Spleen (tissue), 11 donors: ENCODE results near the gene TMEM40. TPM values are rescaled to one million over a fixed set of nuclear protein-coding genes. Genes with fewer than 3 reads are reported as not detected.
"Not testable (repeated sequence)": the region's sequence is repeated elsewhere in the genome, so short reads cannot be mapped to it uniquely, and the experiment has no call there.

Experiments
- DNase-seq: peaks from one replicate; pipeline ENCODE4 v3.0.0-alpha.2; 2020
- H3K27ac ChIP-seq, 8 donors: fragments of 200-600 bp; sonication (generic) in 7 of 8; 1 replicate in 4 of 8; 2 replicates in 4 of 8; pipeline versions ENCODE4 v1.5.0 to v1.8.0; 2016 to 2021; ENCODE audit warnings: inconsistent platforms in 4 of 8, mild to moderate bottlenecking in 4 of 8, moderate library complexity in 1 of 8
- H3K27me3 ChIP-seq, 7 donors: fragments of 200-600 bp; sonication (generic) in 6 of 7; replicated peaks in 1 of 7; 1 replicate in 4 of 7; 2 replicates in 3 of 7; pipeline versions ENCODE4 v1.5.0 to v1.8.0; 2016 to 2021; ENCODE audit warnings: inconsistent platforms in 3 of 7, mild to moderate bottlenecking in 1 of 7
- H3K36me3 ChIP-seq, 6 donors: fragments of 200-600 bp; sonication (generic) in 5 of 6; 1 replicate in 4 of 6; 2 replicates in 2 of 6; pipeline versions ENCODE4 v1.5.0 to v1.8.0; 2016 to 2021; ENCODE audit warnings: inconsistent platforms in 2 of 6
- H3K4me1 ChIP-seq, 6 donors: fragments of 200-600 bp; sonication (generic) in 5 of 6; 1 replicate in 3 of 6; 2 replicates in 3 of 6; pipeline versions ENCODE4 v1.5.0 to v1.8.0; 2016 to 2021; ENCODE audit warnings: inconsistent platforms in 3 of 6
- H3K4me3 ChIP-seq, 8 donors: fragments of 200-600 bp; sonication (generic) in 7 of 8; 1 replicate in 4 of 8; 2 replicates in 4 of 8; pipeline versions ENCODE4 v1.5.0 to v1.8.0; 2016 to 2021; ENCODE audit warnings: inconsistent platforms in 4 of 8, mild to moderate bottlenecking in 4 of 8, moderate library complexity in 2 of 8
- H3K9me3 ChIP-seq, 8 donors: fragments of 200-600 bp; sonication (generic) in 7 of 8; 1 replicate in 4 of 8; 2 replicates in 4 of 8; pipeline versions ENCODE4 v1.5.0 to v1.8.0; 2016 to 2021; ENCODE audit warnings: inconsistent platforms in 4 of 8
- POLR2A ChIP-seq, 3 donors: fragments of 450-650 bp; IDR thresholded peaks; one replicate each; pipeline ENCODE4 v1.5.1; 2017; ENCODE audit warnings: antibody characterized with exemption in 3 of 3, mild to moderate bottlenecking in 1 of 3
- POLR2AphosphoS5 ChIP-seq, 3 donors: sonication (generic); formaldehyde crosslinking; IDR thresholded peaks; one replicate each; pipeline ENCODE4 v1.5.1; 2017; ENCODE audit warnings: antibody characterized with exemption in 3 of 3
- WGBS, 5 donors: extraction: QIAGEN DNeasy Blood & Tissue Kit in 3 of 5; methylation state at CpG; one replicate each; pipeline versions ENCODE4 v1.1.5 to v1.1.7; 2013 to 2018; 5-methylcytosine and 5-hydroxymethylcytosine counted together
- intact Hi-C: fragments of 100-400 bp; cut with DNase I; formaldehyde crosslinking; loops from one replicate; pipeline ENCODE4 v1.15.0; 2023; ENCODE audit warnings: low total_unique reads
- polyA plus RNA-seq, 3 donors: library from polyadenylated mRNA; stranded (reverse); fragments of 200-250 nt; gene quantifications; one replicate each; pipeline ENCODE4 v1.2.1, GENCODE V29; 2013
- total RNA-seq, 7 donors: library from RNA; depleted of rRNA in 3 of 7; stranded (reverse); fragments of >200 nt in 3 of 7; fragmentation: NEBNext Ultra II Directional in 4 of 7; extraction: Animal tissue kit (Norgen Biotek cat#: 25700) in 4 of 7; gene quantifications; one replicate each; pipeline versions ENCODE4 v1.1.0 to v1.2.1, GENCODE V29; 2016 to 2021
- TF ChIP-seq, protein P1 (sequence below), 11 experiments: fragments of 200-600 bp in 7 of 11; fragments of 450-650 bp in 4 of 11; sonication (generic) in 4 of 11; IDR thresholded peaks in 8 of 11; conservative IDR thresholded peaks in 3 of 11; 1 replicate in 7 of 11; 2 replicates in 4 of 11; pipeline versions ENCODE4 v1.4.0 to v1.8.0; 2016 to 2021; ENCODE audit warnings: antibody characterized with exemption in 11 of 11, inconsistent platforms in 4 of 11, mild to moderate bottlenecking in 1 of 11
- donor health status: healthy with polysubstance abuse.
- donor health status: DM: no; HTN: no; CAD: no; lungs with moderate emphysema.
- donor health status: DM: no; HTN: no; CAD: no.
- donor health status: Bipolar disorder and iron deficiency.
- donor health status: healthy.
- donor health status: DM: no; HTN: no; CAD: no.
- donor health status: DM: yes; HTN: yes; CAD: no.

Gene TMEM40
- total and polyA plus RNA-seq, 10 donors: 0.29 to 3.8 (median 2.0) TPM

DNA sequence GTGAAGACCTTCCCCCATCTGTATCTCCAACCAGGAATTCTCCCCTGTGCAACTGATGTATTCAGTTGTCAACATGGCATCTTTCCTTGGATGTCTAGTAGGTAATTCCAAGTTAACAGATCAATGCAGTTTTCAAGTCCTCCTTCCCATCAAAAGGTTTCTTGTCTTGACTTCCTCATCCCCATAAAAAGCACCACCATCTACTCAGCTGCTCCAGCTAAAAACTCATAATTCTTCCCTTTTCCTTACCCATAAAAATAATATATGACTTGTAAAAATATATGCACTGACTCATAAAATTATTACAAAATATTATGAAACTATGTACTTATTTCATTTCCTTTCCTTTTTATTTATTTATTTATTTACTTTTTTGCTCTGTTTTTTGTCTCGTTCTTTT, 32.4 kb upstream of the TMEM40 start:
- 77 to 96% (median 88%) methylated on average over 1 of the region's 1 CpG for WGBS, 5 donors
- no peaks in the 10 kb centered on the region for H3K36me3 ChIP-seq
- H3K27me3 ChIP-seq: peaks cover 0 to 9% (median 5%) of the 10 kb centered on the region in 7 donors
- TF ChIP-seq POLR2AphosphoS5 (IDR thresholded peaks at IDR 0.05): no peak
- TF ChIP-seq, protein P1, sequence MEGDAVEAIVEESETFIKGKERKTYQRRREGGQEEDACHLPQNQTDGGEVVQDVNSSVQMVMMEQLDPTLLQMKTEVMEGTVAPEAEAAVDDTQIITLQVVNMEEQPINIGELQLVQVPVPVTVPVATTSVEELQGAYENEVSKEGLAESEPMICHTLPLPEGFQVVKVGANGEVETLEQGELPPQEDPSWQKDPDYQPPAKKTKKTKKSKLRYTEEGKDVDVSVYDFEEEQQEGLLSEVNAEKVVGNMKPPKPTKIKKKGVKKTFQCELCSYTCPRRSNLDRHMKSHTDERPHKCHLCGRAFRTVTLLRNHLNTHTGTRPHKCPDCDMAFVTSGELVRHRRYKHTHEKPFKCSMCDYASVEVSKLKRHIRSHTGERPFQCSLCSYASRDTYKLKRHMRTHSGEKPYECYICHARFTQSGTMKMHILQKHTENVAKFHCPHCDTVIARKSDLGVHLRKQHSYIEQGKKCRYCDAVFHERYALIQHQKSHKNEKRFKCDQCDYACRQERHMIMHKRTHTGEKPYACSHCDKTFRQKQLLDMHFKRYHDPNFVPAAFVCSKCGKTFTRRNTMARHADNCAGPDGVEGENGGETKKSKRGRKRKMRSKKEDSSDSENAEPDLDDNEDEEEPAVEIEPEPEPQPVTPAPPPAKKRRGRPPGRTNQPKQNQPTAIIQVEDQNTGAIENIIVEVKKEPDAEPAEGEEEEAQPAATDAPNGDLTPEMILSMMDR (IDR thresholded peaks at IDR 0.05 in 8 of 11, conservative IDR thresholded peaks at IDR 0.05 in 3 of 11): no peak
- TF ChIP-seq POLR2A (IDR thresholded peaks at IDR 0.05): no peak
- no peaks in the 10 kb centered on the region for H3K9me3 ChIP-seq
- intact Hi-C loops: no loop called here
- H3K4me1 ChIP-seq: peaks cover 0 to 8% (median 5%) of the 10 kb centered on the region in 6 donors
- no peak overlapping the region for H3K4me3 ChIP-seq
- H3K27ac ChIP-seq: no peak overlapping the region
- no peak for DNase-seq

DNA sequence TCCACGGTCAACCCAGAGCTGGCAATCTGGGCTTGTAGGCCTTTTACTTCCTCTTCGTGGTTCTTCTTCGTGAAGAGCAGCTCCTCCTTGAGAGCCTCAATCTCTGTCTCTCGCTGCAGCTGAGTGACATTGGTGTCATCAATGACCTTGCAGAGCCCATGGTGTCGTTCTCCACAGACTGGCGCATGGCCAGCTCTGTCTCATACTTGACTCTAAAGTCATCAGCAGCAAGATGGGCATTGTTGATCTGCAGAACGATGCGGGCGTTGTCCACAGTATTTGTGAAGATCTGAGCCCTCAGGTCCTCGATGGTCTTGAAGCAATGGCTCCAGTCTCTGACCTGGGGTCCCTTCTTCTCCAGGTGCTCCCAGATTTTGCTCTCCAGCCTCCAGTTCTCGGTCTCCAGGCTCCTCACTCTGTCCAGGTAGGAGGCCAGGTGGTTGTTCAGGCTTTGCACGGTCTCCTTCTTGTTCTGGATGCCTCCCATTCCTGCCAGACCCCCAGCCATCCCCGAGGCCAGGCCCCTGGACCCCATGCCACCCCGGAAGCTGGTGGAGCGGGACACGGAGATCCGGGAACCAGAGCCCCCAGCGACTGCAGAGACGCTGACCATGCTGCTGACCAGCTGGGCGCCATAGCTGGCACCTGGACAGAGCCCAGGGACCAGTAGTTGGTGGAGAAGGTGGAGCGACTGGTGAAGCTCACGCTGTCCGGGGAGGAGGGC, 29.1 kb upstream of the TMEM40 start:
- H3K4me3 ChIP-seq, H3K27me3 ChIP-seq, H3K4me1 ChIP-seq, H3K27ac ChIP-seq, H3K9me3 ChIP-seq, intact Hi-C loops, H3K36me3 ChIP-seq: not testable (repeated sequence)
- DNase-seq: peak; percentile 54
- WGBS, 5 donors: 81 to 85% (median 83%) methylated on average over 23 of the region's 23 CpGs

DNA sequence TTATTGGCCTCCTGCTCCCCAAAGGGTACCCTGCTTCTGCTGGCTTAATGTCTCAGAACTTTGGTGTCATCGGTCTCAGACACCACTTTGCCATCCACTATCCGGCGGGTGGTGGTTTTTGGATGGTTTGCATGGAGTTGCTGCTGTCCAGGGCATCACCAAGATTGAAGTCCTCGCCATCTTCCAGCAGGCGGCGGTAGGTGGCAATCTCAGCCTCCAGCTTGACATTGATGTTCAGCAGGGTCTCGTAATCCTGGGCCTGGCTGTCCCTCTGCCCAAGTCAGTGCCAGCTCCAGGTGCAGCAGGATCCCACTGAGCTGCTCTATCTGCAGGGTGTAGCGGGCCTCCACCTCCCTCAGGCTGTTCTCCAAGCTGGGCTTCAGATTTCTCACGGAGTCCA, 28.3 kb upstream of the TMEM40 start:
- H3K27me3 ChIP-seq, H3K27ac ChIP-seq, H3K36me3 ChIP-seq, H3K9me3 ChIP-seq, H3K4me1 ChIP-seq, intact Hi-C loops, H3K4me3 ChIP-seq: not testable (repeated sequence)
- peak; percentile 82 for DNase-seq
- 19 to 64% (median 46%) methylated on average over 7 to 9 of the region's 9 CpGs for WGBS, 5 donors
- TF ChIP-seq, protein P1 (IDR thresholded peaks at IDR 0.05 in 8 of 11, conservative IDR thresholded peaks at IDR 0.05 in 3 of 11): peak in 6 of 11 experiments; percentile 19 to 67 (median 48)

DNA sequence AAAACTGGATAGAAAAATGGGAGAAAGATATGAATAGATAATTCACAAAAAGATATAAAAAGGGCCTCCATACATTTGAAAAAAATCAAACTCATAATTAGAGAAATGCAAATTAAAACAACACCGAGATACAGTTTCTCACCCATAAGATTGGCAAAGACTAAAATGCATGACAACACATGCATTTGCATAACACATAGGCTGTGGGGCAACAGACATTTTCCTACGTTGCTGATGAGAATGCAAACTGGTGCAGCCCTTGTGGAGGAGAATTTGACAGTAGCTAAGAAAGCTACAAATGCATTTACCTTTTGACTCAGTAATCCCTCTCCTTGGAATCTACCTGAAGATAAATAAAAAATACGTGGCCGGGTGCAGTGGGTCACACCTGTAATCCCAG, 26.0 kb upstream of the TMEM40 start:
- no peaks in the 10 kb centered on the region for H3K9me3 ChIP-seq
- TF ChIP-seq POLR2A (IDR thresholded peaks at IDR 0.05): no peak
- TF ChIP-seq, protein P1 (IDR thresholded peaks at IDR 0.05 in 8 of 11, conservative IDR thresholded peaks at IDR 0.05 in 3 of 11): no peak
- no peak for TF ChIP-seq POLR2AphosphoS5 (IDR thresholded peaks at IDR 0.05)
- WGBS, 5 donors: 58 to 75% (median 62%) methylated on average over 4 of the region's 4 CpGs
- no peak overlapping the region for H3K27ac ChIP-seq
- H3K27me3 ChIP-seq: peaks cover 0 to 8% (median 0%) of the 10 kb centered on the region in 7 donors
- DNase-seq: no peak
- intact Hi-C loops: no loop called here
- H3K36me3 ChIP-seq: no peaks in the 10 kb centered on the region
- no peak overlapping the region for H3K4me3 ChIP-seq
- H3K4me1 ChIP-seq: no peaks in the 10 kb centered on the region
